ENCODE data around the gene SLC1A4. TPM values are rescaled to one million over a fixed set of nuclear protein-coding genes. Genes with fewer than 3 reads are reported as not detected.

SLC1A4 gene
- total and polyA plus RNA-seq, 2 of the 4 experiments (the other 2 are of a cell fraction): 6.8 to 8.1 TPM

DNA sequence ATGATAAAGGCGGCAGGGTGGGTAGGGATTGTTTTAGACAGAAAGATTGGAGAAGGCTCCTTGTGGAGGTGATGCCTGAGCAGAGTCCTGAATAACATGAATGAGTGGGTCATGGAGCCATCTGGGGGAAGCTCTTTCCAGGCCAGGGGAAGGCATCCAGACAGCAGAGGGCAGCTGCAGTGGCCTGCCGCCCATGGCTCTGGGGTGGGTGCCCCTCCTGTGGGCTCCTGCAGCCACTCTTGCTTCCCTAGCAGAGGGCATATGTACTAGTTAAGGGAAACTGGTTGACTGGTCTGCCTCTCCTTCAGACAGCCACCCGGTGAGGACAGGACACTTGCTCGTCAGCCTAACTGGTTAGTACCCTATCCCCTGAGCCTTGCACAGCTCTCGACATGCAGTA lies 46.5 kb upstream of the SLC1A4 start:
- in situ Hi-C loops (cut with MboI; ENCODE audit: low sequenced_read_pairs) (no loop called here), dilution Hi-C loops (cut with HindIII; ENCODE audit: low sequenced_read_pairs, unreplicated experiment) (no loop called here), intact Hi-C loops (cut with micrococcal nuclease) (no loop called here)
- H4K5ac ChIP-seq (ENCODE audit: low read depth, low read length): no peak overlapping the region
- H3K27ac ChIP-seq (ENCODE audit: insufficient read depth, low read length): no peak overlapping the region
- H4K8ac ChIP-seq (ENCODE audit: low read depth in 2 of 2, low read length in 2 of 2): no peak overlapping the region
- no TSS peak for BruUV-seq (replicated peaks)
- no peak overlapping the region for H3K4me2 ChIP-seq (ENCODE audit: low read depth, low read length)
- peaks cover 36% of the 10 kb centered on the region for H3K27me3 ChIP-seq (ENCODE audit: control insufficient read depth, insufficient read depth, low read length)
- H3K4me3 ChIP-seq (ENCODE audit: insufficient read depth, low read depth, low read length): no peak overlapping the region
- no peaks in the 10 kb centered on the region for H3K9me3 ChIP-seq (ENCODE audit: control insufficient read depth, insufficient read depth, low read length)
- H3K4ac ChIP-seq (ENCODE audit: low read depth, low read length): no peak overlapping the region
- H3K79me1 ChIP-seq (ENCODE audit: low read depth in 1 of 2, low read length in 2 of 2): no peaks in the 10 kb centered on the region
- no peak overlapping the region for H2BK15ac ChIP-seq (ENCODE audit: low read depth, low read length)
- no peak overlapping the region for H2BK20ac ChIP-seq (ENCODE audit: low read depth, low read length)
- ChIA-PET CTCF (no interaction called here), POLR2A (ENCODE audit: unreplicated experiment) (no interaction called here)
- peaks cover 11% of the 10 kb centered on the region; the same call in 1 of the 2 replicates for H3K9me1 ChIP-seq (ENCODE audit: insufficient read depth, low read length)
- no peak for ATAC-seq (ENCODE audit: low read depth)
- no peak for DNase-seq
- peaks cover 7% of the 10 kb centered on the region; the same call in 1 of the 2 replicates for H3K4me1 ChIP-seq (ENCODE audit: control insufficient read depth, insufficient read depth, low read length)
- H2BK5ac ChIP-seq (ENCODE audit: low read depth, low read length, poor library complexity, severe bottlenecking): no peak overlapping the region
- H4K20me1 ChIP-seq (ENCODE audit: insufficient read depth, low read length): no peaks in the 10 kb centered on the region
- H3K14ac ChIP-seq (replicated peaks; ENCODE audit: low read depth, low read length): no peak overlapping the region
- H3K9ac ChIP-seq (ENCODE audit: low read depth, low read length): no peak overlapping the region
- H3K18ac ChIP-seq (ENCODE audit: low read depth, low read length): no peak overlapping the region
- no peak overlapping the region for H2AFZ ChIP-seq (replicated peaks; ENCODE audit: low read length, poor library complexity)
- no peak overlapping the region for H2AK9ac ChIP-seq (replicated peaks; ENCODE audit: low read depth, low read length, poor library complexity)
- no peak for TF ChIP-seq FOS (IDR thresholded peaks at IDR 0.05; ENCODE audit: low read depth, low read length)
- TF ChIP-seq, protein P1, sequence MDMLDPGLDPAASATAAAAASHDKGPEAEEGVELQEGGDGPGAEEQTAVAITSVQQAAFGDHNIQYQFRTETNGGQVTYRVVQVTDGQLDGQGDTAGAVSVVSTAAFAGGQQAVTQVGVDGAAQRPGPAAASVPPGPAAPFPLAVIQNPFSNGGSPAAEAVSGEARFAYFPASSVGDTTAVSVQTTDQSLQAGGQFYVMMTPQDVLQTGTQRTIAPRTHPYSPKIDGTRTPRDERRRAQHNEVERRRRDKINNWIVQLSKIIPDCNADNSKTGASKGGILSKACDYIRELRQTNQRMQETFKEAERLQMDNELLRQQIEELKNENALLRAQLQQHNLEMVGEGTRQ (IDR thresholded peaks at IDR 0.05; ENCODE audit: low read depth, low read length): no peak
- no peak for TF ChIP-seq MAZ (IDR thresholded peaks at IDR 0.05; ENCODE audit: borderline replicate concordance, low read depth, low read length)
- no peak for TF ChIP-seq NFE2L2 (IDR thresholded peaks at IDR 0.05; ENCODE audit: low read depth, low read length)
- no peak for TF ChIP-seq SMC3 (IDR thresholded peaks at IDR 0.05; ENCODE audit: low read depth, low read length)
- TF ChIP-seq MAFK (IDR thresholded peaks at IDR 0.05; ENCODE audit: low read depth, low read length): no peak
- no peak for TF ChIP-seq BHLHE40 (IDR thresholded peaks at IDR 0.05; ENCODE audit: low read depth, low read length)
- TF ChIP-seq RFX5 (IDR thresholded peaks at IDR 0.05; ENCODE audit: low read depth, low read length): no peak
- no peak for TF ChIP-seq MXI1 (IDR thresholded peaks at IDR 0.05; ENCODE audit: borderline replicate concordance, low read depth, low read length)
- no peak for TF ChIP-seq RAD21 (IDR thresholded peaks at IDR 0.05; ENCODE audit: low read length)
- TF ChIP-seq RCOR1 (IDR thresholded peaks at IDR 0.05; ENCODE audit: insufficient replicate concordance, low read length): no peak
- H3K23ac ChIP-seq (ENCODE audit: low read depth, low read length): no peak overlapping the region
- 100% methylated on average over 2 of the region's 5 CpGs; no CpG with 5 or more reads in 1 of the 2 experiments for WGBS, 2 experiments (ENCODE audit: extremely low coverage in 2 of 2, insufficient read length in 1 of 2)
- H4K91ac ChIP-seq (ENCODE audit: insufficient read depth, low read depth, low read length): no peak overlapping the region
- H2BK120ac ChIP-seq (ENCODE audit: low read depth, low read length): no peak overlapping the region
- no peak overlapping the region for H2AK5ac ChIP-seq (ENCODE audit: low read depth, low read length)
- no peaks in the 10 kb centered on the region for H3K36me3 ChIP-seq (ENCODE audit: control insufficient read depth, insufficient read depth, low read length)
- H3K56ac ChIP-seq (ENCODE audit: extremely low read depth, insufficient read depth, low read length): no peak overlapping the region

Measured in IMR-90 (cell line).